ENCODE results near the gene KANSL3.
A peak's percentile ranks its signal among the peaks of the same experiment; 100 is the strongest.

The KANSL3 gene

DNA sequence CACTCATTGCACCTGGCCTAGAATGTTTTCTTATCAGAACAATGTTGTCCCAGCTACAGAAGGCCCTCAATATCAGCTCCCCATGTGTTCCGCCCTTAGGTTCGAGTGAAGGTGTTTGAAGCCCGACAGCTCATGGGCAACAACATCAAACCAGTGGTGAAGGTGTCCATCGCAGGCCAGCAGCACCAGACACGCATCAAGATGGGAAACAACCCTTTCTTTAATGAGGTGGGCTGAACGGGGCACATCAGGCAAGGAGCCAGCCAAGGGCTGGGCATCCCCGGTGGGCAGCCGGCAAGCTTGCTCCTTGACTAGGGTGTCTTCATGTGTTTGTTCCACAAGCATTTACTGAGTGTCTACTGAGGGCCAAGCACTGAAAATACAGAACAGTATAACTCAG, 13.7 kb upstream of the KANSL3 start:
- DNase-seq: no peak

DNA sequence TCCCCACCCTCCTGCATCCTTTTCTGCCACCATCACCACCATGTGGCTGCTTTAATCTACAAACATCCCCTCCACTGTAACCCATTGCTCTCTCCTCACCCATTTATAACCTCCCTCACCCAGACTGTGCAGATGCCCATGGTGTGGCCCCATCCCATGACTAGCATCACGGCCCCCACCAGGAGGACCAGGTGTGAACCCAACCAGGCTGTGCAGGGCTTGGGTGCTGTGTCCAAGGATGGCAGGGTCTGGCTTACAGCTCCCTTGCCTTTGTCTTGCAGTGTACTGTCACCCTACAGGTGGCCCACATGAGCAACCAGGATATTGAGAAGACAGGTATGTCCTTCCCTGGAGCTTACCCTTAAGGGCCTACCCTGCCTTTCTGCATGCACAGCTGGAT, 11.2 kb upstream of the KANSL3 start:
- DNase-seq: no peak

GRCh38 chr2:96648306-96648930, 10.3 kb upstream of the KANSL3 start:
- no peak for DNase-seq

DNA sequence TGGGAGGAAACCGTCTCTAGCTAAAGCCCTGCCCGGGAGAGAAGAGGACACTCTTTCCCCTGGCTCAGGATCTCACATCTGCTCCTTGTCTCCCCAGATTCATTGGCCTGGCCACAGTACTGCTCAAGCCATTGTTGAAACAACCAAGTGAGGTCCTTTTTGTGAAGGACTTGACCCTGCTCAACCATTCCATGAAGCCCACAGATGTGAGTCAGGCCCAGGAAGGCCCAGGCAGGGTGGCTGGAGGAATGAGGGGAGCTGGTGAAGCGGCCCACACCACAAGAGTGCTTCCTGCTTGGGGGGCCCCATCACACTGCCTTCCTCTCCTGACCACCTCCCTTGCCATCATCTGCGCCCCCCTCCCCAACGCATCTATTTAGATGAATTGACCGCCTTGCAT, 9.6 kb upstream of the KANSL3 start:
- DNase-seq: no peak

DNA sequence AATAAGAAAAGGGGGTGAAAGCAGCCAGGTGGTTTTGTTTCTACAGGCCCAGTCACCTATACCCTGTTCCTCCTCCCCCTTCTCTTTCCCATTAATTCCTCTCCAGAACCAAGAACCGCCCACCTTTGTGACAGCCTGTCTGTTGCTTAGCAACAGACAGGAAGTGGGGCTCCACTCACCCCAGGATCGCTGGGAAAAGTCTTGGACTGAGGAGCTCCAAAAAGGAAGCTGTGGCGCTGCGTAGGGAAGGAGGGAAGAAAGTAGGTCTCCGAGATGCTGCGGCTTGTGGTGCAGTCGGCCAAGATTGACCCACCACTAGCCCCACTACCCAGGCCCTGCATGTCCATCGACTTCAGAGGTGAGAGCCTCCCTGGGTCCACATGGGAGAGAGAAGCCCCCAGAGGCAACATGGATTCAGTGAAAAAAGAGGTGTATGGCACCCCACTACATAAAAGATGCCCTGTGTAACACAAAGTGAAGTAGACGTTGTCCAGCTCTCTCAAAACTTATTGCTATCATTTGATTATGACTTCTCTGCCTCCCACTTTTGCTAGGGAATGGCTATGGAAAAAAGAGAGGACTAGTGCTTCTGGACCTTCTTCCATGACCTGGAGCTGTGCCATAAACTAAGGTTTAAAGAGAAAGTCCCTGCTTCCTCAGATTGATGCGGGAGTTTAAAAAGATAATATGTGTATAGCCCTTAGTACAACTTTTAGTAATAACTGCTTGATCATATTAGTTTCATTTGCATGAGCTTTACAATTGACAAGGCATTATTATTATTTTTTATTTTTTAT, 4.7 kb upstream of the KANSL3 start, which contains the start of gene FER1L5:
Gene FER1L5 (plus strand): TSS at position 201 of the 797 bp plus-strand sequence. CDS start 73 bp downstream, at position 274.
- no peak for DNase-seq

- DNase-seq: peak; percentile 83
Observed at GRCh38 chr2:96637385-96638143, 548 bp downstream of the KANSL3 start.

- no peak for DNase-seq
Observed at GRCh38 chr2:96636551-96637171, 1.5 kb downstream of the KANSL3 start.

DNA sequence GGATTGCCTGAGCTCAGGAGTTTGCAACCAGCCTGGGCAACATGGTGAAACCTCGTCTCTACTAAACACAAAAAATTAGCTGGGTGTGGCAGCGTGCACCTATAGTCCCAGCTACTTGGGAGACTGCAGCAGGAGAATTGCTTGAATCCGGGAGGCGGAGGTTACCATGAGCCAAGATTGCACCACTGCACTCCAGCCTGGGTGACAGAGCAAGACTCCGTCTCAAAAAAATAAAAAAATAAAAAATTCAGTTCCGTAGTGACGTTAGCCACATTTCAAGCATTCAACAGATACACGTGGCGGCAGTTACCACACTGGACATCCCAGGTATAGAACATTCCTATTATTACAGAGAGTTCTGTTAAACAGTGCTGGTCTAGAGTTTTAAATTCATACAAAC, 4.5 kb downstream of the KANSL3 start:
- no peak for DNase-seq

DNA sequence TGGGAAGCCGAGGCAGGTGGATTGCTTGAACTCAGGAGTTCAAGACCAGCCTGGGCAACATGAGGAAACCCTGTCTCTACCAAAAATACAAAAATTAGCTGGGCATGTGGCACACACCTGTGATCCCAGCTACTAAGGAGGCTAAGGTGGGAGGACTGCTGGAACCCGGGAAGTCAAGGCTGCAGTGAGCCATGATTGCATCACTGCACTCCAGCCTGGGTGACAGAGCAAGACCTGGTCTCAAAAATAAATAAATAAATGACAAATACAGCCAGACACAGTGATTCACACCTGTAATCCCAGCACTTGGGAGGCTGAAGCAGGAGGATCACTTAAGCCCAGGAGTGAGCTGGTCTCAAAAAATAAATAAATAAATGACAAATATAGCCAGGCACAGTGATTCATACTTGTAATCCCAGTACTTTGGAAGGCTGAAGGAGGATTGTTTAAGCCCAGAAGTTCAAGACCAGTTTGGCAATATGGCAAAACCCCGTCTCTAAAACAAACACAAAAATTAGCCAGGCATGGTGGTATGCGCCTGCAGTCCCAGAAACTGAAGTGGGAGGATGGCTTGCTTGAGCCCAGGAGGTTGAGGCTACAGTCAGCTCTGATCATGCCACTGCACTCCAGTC, 6.2 kb downstream of the KANSL3 start:
- DNase-seq: no peak

- no peak for DNase-seq
Observed at GRCh38 chr2:96626553-96626942, 11.6 kb downstream of the KANSL3 start.

DNA sequence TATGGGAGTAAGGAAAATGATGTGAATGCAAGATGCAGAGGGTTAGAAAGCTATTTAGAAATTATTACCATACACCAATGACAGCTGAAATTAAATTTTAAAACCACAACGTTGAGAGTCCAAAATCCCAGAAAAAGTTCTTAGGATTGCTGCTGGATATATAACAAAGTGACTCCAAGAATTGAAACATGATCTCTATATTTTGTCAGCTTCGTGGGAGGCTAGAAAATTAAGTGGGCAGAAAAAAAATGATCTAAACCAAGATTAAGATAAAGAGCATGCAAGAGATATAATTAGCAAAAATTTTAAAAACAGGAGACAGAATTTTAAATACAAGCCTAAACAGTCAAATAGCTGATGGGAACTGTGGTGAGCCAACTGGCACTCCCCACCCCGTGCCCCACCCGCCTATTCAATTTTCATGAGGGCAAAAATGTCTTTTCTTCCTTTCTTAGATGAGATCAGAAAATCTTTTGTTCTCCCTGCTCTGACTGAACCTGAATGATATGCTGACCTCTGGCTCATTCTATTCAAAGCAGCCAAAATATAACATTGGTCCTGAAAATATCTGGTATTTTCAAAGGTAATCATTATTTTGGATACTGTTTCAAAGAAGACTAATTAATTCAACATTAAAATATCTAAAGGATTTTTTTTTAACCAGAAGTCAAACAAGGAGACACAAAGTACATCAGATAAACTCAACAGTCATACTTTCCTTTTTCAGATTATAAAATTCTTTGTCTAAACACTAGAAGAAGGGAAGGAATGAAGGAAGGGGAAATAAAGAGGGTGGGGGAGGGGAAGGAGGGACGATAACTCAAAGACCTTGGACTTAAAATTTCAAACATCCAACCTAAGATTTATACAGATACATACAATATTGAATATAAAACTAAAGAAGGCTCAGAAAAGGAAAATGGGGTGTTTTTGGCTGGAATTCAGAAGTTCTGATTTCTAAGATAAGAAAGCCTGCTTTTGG, 12.2 kb downstream of the KANSL3 start:
- no peak for DNase-seq

DNA sequence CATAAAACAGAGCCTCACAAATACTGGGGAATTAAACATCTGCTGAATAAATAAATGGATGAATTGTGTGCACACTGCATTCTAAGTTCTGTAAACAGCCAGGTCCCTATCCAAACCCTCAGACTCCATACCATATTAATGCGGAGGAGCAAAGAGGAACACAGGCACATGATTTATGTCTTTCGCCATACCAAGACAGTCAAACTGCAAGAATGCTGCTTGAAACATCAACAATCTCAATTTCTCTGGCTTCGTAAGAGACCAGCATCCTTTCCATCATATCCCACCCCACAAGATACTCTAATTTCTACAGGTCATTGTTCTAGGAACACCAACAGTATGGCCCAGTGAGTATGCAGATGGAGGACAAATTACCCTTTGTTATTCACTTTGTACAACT, 15.0 kb downstream of the KANSL3 start:
- no peak for DNase-seq

DNA sequence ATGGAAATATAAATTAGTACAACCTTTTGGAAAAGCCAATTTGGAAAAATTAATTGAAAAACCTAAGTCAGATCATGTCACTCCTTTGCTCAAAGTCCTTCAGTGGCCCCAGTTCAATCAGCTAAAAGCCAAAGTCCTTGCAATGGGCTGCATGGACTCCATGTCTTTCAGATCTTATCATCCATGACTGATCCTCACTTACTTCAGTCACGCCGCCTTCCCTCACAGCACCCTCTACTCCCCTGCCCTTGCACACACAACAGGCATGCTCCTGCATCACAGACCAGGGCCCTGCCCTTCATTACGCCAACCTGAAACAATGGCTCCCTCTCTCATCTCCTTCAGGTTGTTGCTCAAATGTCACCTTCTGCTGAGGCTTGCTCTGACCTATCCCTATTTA, 15.6 kb downstream of the KANSL3 start:
- DNase-seq: no peak

- no peak for DNase-seq
Observed at GRCh38 chr2:96618596-96619283, 19.4 kb downstream of the KANSL3 start.

DNA sequence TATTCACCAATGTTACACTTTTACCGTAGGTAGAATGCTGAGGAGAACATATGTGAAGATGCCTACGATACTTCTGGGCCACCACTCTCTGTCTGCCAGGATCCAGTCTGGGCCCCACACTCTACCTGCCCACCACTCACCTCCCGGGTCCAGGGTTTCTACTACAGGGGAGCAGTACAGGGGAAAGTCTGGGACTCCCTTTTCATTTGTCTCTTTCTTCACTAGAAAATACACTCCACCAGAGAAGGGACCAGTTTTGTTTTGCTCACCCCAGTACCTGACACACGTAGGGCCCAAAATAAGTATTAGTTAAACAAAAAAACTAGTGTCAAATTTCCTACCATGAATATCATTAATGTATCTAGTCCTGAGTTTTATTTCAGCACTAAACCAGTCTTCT, 21.1 kb downstream of the KANSL3 start:
- DNase-seq: no peak

- no peak for DNase-seq
Observed at GRCh38 chr2:96616535-96616934, 21.6 kb downstream of the KANSL3 start.

DNA sequence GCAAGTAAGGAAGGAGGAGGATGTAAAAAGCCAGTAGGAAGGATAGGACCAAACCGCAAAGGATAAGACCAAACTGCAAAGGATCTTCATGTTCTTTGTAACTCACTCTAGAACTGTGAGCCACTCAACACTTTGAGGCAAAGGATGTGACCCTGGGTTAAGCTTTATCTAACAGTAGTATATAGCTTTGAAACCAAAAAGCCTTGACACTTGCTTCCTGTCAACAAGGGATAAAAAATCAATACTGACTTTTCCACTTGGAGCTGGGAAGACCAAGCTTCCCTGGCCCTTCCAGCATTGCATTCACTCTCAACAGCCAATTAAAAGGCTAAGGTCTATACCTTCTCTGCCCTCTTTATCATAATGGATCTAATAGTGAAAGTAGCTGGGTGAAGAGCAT, 22.0 kb downstream of the KANSL3 start:
- DNase-seq: no peak

DNA sequence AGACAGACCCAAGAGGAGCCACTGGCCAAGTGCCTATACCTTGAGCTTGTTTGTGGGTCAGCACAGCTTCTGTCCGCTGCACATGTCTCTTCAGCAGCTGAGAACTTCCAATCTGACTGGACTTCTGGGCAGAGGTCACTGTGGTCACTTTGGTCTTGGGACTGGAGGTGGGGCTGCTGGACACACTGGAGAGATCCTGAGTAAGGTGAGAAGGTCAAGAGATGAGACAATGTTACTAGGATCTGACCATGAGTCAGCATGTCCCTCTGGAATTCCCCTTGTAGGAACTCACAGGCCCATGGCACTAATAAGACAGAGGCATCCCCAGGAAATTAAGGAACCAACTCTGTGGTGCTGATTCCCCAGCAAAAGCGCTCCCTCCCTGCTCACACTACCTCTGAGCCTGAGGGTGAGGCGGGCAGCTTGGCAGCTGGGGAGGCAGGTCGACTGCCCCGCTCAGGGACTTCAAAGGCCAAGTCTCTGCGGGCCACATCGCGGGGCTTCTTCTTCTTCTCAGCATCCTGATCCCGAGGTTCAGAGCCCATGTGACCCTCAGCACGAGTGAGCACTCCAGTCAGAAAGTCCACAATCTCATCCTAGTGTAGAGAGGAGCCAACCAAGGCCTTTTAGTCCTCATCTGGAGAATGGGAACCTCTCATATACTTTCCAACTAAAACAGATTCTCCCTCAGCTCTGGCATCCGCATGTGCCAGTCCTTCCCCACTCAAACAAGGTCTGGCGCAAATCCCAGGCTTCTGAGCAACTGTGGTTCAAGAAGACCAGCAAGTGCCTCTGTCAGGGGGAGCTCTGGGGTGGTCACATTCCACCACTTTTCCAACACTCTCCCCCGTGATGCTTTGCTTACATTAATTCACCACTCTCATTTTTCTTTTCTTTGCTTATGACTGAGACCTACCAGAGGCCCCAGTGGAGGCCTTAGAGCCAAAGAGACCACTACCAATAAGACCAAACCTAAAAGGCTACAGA, 29.4 kb downstream of the KANSL3 start:
- no peak for DNase-seq

- no peak for DNase-seq
Observed at GRCh38 chr2:96604104-96604503, 34.0 kb downstream of the KANSL3 start.
